Lower lobe of right lung (tissue), 2 donors: Measurements from ENCODE around the gene HHLA2. TPM values are rescaled to one million over a fixed set of nuclear protein-coding genes. Genes with fewer than 3 reads are reported as not detected.
"Not testable (repeated sequence)": the region's sequence is repeated elsewhere in the genome, so short reads cannot be mapped to it uniquely, and the experiment has no call there.

ENCODE experiments used
- ATAC-seq, 2 donors: fragments of 200-7000 bp; cut with Tn5 transposase; one replicate each; pipeline ENCODE4 v1.9.1; 2020 to 2022; ENCODE audit warnings: mild to moderate bottlenecking in 2 of 2, moderate library complexity in 2 of 2
- DNase-seq: peaks from one replicate; pipeline ENCODE4 v3.0.0-alpha.2; 2020
- H3K27ac ChIP-seq: fragments of 200-600 bp; one replicate; pipeline ENCODE4 v1.8.0; 2022
- H3K27me3 ChIP-seq: fragments of 200-600 bp; one replicate; pipeline ENCODE4 v1.8.0; 2022; ENCODE audit warnings: low read depth
- H3K36me3 ChIP-seq: fragments of 200-600 bp; one replicate; pipeline ENCODE4 v1.8.0; 2022; ENCODE audit warnings: mild to moderate bottlenecking
- H3K4me1 ChIP-seq: fragments of 200-600 bp; one replicate; pipeline ENCODE4 v1.8.0; 2022
- H3K4me3 ChIP-seq: fragments of 200-600 bp; one replicate; pipeline ENCODE4 v1.8.0; 2022; ENCODE audit warnings: mild to moderate bottlenecking
- H3K9me3 ChIP-seq: fragments of 200-600 bp; one replicate; pipeline ENCODE4 v1.8.0; 2022
- intact Hi-C: fragments of 100-400 bp; cut with DNase I; formaldehyde crosslinking; loops from one replicate; pipeline ENCODE4 v1.11.0; 2022
- total RNA-seq: library from RNA; stranded (reverse); fragmentation: NEBNext Ultra II Directional; extraction: Animal tissue kit (Norgen Biotek cat#: 25700); gene quantifications from one replicate; pipeline ENCODE4 v1.2.1, GENCODE V29; 2021
- TF ChIP-seq, protein P1 (sequence below): fragments of 200-600 bp; IDR thresholded peaks from one replicate; pipeline ENCODE4 v1.8.0; 2022; ENCODE audit warnings: antibody characterized with exemption, mild to moderate bottlenecking
- donor health status: DM: no; HTN: yes; CAD: no; lungs with severe emphysema.

Gene HHLA2
- total RNA-seq, 1 donor from 2014 or later, result 4.9 TPM

DNA sequence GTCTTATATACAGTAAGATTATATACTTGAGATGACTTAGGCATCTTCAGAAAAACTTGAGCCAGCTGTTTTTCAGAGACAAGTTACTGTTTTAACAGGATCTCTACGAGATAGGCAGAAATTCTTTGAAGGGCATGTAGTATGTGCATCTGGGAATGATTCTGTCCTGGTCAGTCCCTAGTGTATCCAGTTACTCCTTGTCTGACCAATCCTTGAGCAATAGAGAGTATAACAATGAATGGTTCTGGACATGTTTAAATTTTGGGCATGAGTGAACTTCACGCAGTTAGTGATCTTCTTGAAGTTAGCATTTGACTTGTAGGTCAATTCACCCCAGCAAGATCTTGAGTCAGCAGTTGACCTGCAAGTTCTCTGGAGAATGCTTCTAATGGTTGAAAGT, 24.7 kb upstream of the HHLA2 start:
- no peak for DNase-seq
- H3K36me3 ChIP-seq, result no peaks in the 10 kb centered on the region
- no peak overlapping the region for H3K4me3 ChIP-seq
- no peaks in the 10 kb centered on the region for H3K4me1 ChIP-seq
- TF ChIP-seq, protein P1, sequence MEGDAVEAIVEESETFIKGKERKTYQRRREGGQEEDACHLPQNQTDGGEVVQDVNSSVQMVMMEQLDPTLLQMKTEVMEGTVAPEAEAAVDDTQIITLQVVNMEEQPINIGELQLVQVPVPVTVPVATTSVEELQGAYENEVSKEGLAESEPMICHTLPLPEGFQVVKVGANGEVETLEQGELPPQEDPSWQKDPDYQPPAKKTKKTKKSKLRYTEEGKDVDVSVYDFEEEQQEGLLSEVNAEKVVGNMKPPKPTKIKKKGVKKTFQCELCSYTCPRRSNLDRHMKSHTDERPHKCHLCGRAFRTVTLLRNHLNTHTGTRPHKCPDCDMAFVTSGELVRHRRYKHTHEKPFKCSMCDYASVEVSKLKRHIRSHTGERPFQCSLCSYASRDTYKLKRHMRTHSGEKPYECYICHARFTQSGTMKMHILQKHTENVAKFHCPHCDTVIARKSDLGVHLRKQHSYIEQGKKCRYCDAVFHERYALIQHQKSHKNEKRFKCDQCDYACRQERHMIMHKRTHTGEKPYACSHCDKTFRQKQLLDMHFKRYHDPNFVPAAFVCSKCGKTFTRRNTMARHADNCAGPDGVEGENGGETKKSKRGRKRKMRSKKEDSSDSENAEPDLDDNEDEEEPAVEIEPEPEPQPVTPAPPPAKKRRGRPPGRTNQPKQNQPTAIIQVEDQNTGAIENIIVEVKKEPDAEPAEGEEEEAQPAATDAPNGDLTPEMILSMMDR, result no peak
- no peak for ATAC-seq
- H3K27ac ChIP-seq, result no peak overlapping the region
- no peaks in the 10 kb centered on the region for H3K9me3 ChIP-seq
- intact Hi-C loops, result no loop called here
- H3K27me3 ChIP-seq, result no peaks in the 10 kb centered on the region

- H3K36me3 ChIP-seq, H3K4me3 ChIP-seq, H3K27me3 ChIP-seq, DNase-seq, H3K4me1 ChIP-seq, ATAC-seq, intact Hi-C loops, H3K27ac ChIP-seq: not testable (repeated sequence)
- peaks cover 29% of the 10 kb centered on the region for H3K9me3 ChIP-seq
Observed at GRCh38 chr3:108279066-108279465, 17.3 kb upstream of the HHLA2 start.

- no peak overlapping the region for H3K4me3 ChIP-seq
- H3K4me1 ChIP-seq, result no peaks in the 10 kb centered on the region
- no peak overlapping the region for H3K27ac ChIP-seq
- DNase-seq (no peak), ATAC-seq (no peak)
- TF ChIP-seq, protein P1, result no peak
- intact Hi-C loops, result no loop called here
- H3K27me3 ChIP-seq, result no peaks in the 10 kb centered on the region
- peaks cover 29% of the 10 kb centered on the region for H3K9me3 ChIP-seq
- H3K36me3 ChIP-seq, result no peaks in the 10 kb centered on the region
Observed at GRCh38 chr3:108280476-108280875, 15.9 kb upstream of the HHLA2 start.

DNA sequence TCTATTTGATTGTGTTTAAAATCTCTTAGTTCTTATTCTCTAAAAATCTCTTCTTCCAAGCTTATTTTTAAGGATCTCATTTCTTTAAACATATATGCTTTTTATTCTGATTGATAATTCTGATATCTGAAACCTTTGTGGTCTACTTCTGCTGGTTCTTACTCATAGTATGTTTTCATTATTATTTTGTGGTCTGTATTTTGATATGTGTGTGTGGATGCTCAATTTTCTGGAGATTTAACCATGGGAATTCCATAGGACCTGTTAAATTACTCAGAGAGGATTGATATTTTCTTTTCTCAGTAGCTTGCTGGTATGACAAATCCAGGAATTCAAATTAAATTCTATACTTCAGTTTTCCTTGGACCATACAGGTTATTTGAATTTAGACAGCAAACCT, 14.7 kb upstream of the HHLA2 start:
- Histone ChIP-seq H3K36me3 (no peaks in the 10 kb centered on the region), H3K27me3 (no peaks in the 10 kb centered on the region), H3K4me1 (no peaks in the 10 kb centered on the region), H3K27ac (peak overlapping the region; percentile 29), H3K9me3 (peaks cover 29% of the 10 kb centered on the region), H3K4me3 (no peak overlapping the region)
- TF ChIP-seq, protein P1, result no peak
- DNase-seq (no peak), ATAC-seq (no peak)
- intact Hi-C loops, result no loop called here

- TF ChIP-seq, protein P1, result no peak
- intact Hi-C loops, result no loop called here
- Histone ChIP-seq H3K27ac (peak overlapping the region; percentile 73), H3K4me1 (no peaks in the 10 kb centered on the region), H3K36me3 (no peaks in the 10 kb centered on the region), H3K9me3 (peaks cover 26% of the 10 kb centered on the region), H3K27me3 (no peaks in the 10 kb centered on the region), H3K4me3 (no peak overlapping the region)
- DNase-seq (no peak), ATAC-seq (peak; percentile 93 to 96)
Observed at GRCh38 chr3:108283006-108283405, 13.3 kb upstream of the HHLA2 start.

DNA sequence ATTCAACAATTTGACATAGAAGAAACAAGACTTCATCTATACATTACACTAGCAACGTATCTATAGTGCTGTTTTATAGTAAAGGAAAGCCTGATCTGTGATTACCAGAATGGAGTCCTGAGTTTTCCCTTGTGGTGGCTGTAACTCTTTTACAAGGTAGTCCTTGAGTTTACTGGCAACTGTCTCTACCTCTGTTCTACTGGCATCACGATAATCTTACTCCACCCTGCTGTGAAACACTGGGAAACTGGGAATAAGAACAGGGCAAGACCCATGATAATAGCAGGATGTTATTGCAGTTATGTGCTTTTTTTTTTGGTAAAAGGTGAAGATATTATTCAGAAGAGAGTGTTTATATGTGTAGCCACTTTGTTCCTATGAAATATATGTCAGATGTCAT, 12.4 kb upstream of the HHLA2 start:
- TF ChIP-seq, protein P1, result no peak
- peak in 1 of 2 donors; percentile 15 for ATAC-seq

More for the DNA sequence above, 12.4 kb upstream of the HHLA2 start:
- Histone ChIP-seq H3K4me3 (no peak overlapping the region), H3K27me3 (no peaks in the 10 kb centered on the region), H3K27ac (peak overlapping the region; percentile 73), H3K4me1 (no peaks in the 10 kb centered on the region), H3K36me3 (no peaks in the 10 kb centered on the region), H3K9me3 (peaks cover 16% of the 10 kb centered on the region)
- intact Hi-C loops, result no loop called here
- DNase-seq, result no peak
